Adrenal gland (tissue), 5 donors: ENCODE data around the gene TENT4A.

ENCODE experiments used
- POLR2A ChIP-seq, 2 donors: fragments of 450-650 bp; IDR thresholded peaks; one replicate each; pipeline ENCODE4 v1.6.1; 2017; ENCODE audit warnings: antibody characterized with exemption in 2 of 2, mild to moderate bottlenecking in 2 of 2, moderate library complexity in 1 of 2
- TF ChIP-seq, protein P1 (sequence below), 6 experiments: fragments of 450-650 bp in 4 of 6; fragments of 200-600 bp in 2 of 6; sonication (generic) in 1 of 6; IDR thresholded peaks; 1 replicate in 5 of 6; 2 replicates in 1 of 6; pipeline versions ENCODE4 v1.5.1 to v1.8.0; 2016 to 2021; ENCODE audit warnings: antibody characterized with exemption in 6 of 6, mild to moderate bottlenecking in 2 of 6, moderate library complexity in 1 of 6
- donor health status: DM: no; HTN: no; CAD: no.

DNA sequence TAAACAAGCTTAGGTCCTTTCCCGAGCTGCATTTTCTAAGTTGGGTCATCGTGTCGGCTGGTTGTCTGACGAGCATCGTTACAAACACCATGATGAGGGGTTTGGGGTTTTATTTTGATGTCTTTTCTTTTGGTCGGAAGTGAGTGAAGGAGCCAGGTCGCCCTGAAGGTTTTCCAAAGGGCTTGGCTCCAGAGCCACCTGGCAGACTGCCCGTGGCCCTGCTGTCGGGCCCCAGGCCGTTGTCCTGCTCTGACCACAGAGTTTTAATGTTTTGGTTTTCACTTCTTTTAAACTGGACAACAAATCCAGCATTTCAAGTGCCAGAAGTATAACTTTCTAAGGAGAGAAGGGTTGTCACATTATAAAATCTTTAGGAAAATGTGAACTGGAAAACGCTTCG is 42.3 kb downstream of the TENT4A start:
- TF ChIP-seq, protein P1, sequence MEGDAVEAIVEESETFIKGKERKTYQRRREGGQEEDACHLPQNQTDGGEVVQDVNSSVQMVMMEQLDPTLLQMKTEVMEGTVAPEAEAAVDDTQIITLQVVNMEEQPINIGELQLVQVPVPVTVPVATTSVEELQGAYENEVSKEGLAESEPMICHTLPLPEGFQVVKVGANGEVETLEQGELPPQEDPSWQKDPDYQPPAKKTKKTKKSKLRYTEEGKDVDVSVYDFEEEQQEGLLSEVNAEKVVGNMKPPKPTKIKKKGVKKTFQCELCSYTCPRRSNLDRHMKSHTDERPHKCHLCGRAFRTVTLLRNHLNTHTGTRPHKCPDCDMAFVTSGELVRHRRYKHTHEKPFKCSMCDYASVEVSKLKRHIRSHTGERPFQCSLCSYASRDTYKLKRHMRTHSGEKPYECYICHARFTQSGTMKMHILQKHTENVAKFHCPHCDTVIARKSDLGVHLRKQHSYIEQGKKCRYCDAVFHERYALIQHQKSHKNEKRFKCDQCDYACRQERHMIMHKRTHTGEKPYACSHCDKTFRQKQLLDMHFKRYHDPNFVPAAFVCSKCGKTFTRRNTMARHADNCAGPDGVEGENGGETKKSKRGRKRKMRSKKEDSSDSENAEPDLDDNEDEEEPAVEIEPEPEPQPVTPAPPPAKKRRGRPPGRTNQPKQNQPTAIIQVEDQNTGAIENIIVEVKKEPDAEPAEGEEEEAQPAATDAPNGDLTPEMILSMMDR (IDR thresholded peaks at IDR 0.05), result no peak
- TF ChIP-seq POLR2A (IDR thresholded peaks at IDR 0.05), result no peak
